Cerebellar cortex (tissue), 1 donor: ENCODE results near the gene IRX4.

Source experiments
- DNase-seq: peaks from one replicate; pipeline ENCODE4 v3.0.0-alpha.2; 2015; ENCODE audit warnings: low spot score

IRX4 gene

DNA sequence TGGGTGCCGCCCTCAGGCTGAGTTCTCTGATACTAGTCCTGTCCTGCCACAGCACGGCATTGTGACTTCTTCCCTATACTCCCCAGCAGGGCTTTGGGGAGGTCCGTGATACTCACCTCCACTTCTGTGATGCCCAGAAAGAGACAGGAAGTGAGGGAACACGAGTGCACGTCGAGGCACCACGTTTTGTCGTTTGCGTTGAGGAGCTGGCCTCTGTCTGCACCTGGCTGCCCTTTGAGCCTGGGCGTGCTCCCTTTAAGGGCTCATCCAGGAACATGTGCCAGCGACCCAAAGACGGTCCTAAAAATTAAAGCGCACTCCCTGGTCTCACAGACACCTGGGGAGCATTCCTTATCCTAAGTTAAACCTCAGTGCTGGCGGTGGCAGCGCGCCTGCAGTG lies 8.7 kb upstream of the IRX4 start:
- DNase-seq: no peak

DNA sequence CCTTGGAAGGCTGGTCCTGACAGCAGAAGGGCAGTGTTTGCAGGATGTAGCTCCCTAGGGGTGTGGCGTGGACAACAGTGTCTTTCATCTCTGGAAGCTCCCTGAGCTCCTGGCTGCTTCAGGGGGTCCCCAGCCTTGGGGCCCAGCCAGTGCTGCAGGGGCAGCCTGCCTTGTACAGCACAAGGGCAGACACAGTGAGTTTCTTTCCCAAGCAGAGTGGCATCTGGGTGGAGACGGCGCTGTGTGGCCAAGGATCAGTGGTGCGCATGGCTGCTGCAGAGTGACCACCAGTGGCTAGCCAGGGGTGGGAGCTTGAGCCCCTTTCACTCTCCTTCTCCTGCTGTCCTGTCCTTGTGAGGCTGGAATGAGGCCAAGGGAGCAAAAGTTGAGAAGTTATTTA lies 7.6 kb upstream of the IRX4 start:
- DNase-seq: no peak

DNA sequence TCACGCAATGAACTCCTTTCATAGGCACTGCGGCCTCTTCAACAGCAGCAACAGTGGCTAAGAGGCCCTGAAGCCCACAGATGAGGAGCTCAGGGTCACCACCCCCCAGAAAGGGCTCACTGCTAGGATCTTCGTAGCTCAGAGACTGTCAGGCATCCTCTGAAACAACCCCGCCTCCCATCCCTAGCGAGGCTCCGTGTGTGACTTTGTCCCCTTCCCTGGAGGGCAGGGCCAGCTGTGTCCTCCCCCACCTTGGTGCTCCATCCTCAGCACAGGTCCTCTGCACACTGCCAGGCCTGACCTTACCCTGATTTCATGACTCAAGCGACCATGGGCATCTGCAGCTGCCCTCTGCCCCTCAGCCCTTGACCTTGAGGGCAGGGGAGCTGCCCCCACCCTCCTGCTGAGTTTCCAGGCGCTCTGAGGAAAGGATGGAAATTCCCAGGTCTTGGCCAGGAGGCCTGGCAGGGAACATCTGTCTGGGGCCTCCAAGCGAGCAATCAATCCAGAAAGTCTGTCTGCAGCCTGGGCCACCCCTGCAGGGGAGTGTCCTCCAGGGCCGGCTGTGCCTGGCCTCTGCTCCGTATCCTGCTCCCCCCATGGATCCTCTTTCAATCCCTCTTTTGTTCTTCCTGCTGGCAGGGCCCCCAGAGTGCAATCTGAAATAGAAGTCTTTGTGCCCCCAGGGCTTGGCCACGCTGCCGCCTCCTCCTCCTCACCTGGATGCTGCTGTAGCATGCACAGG lies 6.8 kb upstream of the IRX4 start:
- no peak for DNase-seq

DNA sequence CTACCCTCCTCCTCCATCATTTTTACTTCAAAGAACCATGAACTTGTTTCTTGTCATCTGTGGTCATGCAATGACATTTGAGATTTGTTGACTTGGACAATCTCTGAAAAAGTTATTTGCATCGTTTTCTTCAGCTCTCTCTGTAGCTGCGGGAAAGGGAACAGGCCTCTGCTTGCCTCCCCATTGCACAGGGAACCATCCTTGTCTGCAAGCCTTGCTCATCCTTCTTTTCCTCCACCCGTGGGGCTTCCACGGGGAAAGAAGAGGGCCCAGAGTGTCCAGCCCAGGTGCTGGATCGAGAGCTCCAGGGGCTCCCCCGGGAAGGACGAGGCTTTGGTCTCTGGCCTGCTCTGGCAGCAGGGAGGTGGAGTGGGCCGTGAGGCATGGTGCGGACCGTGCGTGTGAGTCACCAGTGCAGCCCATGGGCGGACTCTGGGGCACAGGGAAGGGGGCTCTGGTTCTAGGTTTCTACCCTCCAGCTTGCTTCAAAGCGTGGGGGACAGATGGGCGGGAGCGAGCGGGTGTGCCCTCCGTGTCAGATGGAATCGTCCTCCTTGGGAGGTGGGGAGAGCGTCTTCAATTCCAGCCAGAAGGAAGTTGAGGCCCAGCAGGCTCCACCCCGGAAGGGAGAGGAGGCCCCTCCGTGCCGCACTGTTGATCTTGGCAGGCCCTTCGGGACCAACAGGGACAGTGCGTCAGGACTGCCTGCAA lies 6.0 kb upstream of the IRX4 start:
- DNase-seq: no peak

DNA sequence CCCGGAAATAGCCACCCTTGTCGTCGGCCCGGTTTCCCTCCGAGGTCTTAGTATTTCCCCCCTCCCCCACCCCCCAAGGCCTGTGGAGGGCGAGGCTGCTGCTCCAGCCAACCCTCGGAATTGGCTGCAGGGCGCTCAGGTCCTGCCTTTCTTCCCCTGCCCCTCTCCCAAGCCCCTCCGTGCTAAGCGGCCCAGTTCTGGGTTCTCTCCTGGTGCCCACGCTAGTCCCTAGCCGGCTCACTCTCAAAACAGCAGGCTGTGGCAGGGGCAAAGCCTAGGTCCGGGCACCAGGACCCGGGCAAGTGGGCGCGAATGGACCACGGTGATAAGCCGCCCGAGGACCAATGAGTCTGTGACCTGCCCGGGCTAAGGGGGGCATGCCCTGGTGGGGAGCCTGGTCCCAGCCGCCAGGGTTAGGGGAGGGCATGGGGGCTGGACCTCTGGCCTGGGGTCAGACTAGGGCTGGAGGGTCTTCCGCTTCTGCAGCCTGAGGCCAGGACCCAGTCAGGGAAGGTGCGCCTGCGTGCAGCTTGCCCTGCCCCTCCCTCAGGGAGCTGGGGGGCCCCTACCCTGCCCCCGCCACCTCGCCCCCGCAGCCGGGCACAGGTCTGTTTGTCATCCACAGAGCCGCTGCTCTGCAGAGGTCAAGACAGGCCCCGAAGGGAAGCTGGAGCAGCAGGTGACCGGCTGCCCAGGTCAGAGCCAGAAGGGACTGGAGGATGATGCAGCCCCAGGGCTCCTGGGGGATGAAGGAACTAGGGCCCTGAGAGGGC lies 5.0 kb upstream of the IRX4 start:
- DNase-seq: no peak

DNA sequence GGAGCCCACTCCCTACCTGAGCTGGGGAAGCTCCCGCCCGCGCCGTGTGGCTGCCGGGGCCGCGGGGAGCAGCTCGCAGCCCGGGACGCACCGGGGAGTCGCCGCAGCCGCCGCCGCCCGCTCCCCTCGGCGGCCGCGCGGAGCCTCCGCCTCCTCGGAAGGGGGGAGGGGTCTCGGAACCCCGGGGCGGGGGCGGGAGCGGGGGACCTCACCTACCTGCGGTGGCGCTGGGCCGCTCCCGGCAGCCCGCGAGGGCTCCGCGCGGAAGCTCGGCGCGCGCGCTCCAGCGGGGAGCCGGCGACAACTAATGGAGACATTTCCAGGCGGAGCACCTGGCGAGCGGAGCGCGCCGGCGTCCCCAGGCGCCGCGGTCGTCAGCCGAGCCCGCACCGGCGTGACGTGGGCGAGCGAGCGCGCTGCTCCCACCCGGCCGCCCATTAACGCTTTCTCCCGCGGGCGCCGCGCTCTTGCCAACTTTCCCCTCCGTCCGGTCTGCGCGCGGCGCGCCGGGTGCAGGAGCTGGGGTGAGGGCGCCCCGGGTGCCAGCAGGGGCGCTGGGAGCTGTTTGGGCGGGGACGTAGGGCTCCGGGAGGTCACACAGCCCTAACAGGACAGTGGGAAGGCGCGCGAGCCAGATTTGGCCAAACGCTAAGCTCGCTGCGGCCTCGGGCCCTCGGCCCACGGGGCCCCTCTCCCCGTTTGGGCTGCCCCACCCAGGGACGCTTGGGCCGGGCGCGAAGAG lies 4.3 kb upstream of the IRX4 start:
- no peak for DNase-seq

DNA sequence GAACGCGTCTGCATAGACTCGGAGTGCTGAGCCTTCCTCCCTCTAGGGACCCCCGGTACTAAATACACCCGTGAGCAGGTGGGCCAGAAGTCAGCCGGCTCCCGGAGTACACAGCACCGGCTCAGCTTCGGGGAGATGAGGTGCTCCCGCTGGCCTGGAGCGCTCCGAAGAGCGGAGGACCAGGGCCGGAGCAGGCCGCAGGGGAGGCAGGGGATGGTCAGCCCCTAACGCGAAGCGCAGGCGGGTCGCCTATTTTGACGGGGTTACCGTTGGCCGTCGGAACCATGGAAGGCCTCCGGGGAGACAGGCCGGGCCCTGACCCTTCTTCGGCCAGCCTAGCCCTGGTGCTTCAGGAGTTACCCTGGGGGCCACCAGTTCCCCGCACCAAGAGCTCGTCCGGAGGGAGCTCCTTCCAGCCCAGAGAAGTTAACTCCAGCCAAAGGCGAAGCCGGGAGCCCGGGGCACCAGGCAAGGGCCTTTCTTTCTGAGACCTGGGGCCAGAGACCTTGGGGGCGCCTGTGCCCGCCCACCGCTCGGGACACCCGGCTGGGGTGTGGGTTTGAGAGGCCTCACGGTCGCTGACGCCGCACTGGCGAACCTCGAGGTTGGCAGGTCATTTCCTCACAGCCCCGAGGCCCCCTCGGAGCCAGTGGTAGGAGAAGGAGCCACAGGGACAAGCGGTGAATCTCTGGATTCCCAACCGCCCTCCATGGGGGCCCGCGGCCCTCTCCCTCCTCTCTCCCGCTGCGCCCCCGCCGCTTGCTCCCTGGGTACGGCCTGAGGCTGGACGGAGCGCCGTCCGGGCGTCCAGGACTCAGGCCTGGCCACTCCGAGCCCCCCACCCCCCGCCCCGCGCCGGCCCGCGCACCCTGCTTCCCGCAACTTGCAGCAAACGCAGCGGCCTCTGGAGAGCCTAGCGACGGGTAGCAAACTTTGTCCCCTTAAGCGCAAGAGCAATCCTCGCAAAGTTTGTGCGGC lies 3.4 kb upstream of the IRX4 start:
- no peak for DNase-seq

DNA sequence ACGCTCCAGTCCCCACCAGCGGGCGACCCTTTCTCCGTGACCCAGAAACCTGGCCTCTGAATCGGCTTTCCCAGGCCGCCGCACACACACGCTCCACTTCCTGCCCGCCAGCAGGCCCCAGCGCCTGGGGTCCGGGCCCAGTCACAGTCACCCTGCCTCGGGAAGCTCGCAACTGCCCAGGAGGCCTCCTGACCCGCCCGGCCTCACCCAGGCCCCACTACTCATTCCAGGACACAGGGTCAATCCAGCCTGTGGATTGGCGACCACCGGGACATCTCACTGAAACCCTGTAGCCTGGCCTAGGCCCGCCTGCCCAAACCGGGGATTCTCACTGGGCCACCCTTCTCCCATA lies 2.7 kb upstream of the IRX4 start:
- DNase-seq: no peak

DNA sequence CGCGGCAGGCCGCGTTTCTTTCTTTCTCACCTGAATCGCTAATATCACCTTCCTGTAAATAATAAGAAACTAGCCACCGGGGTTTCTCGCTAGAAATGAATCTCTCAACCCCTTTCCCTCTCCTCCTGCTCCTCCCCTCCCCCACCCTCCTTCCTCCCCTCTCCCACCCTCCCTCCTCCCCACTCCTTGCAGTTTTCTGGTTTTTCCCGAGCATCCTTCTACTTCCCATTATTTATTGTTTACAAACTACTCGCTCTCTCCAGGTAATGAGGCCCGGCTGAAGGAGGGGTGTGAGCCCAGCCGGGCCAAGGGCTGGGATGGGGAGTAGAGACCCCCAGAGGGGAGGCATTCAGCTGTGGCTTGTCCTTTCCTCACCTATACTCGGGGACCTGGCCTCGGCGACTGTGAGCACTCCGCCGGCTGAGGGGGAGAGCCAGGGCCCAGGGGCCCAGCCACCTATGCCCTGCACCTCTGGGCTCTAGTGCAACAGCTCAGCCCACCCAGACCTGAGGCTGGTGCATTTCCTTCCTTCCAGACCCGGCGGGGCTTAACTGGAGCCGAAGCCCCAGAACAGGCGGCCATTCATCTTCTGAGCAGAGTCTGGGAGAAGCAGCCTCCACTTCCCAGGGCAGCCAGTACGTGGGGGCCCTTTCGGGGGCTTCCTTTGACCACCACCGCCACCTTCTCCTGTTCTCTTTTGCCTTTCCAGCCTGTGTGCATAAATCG lies 2.1 kb upstream of the IRX4 start:
- DNase-seq: no peak

DNA sequence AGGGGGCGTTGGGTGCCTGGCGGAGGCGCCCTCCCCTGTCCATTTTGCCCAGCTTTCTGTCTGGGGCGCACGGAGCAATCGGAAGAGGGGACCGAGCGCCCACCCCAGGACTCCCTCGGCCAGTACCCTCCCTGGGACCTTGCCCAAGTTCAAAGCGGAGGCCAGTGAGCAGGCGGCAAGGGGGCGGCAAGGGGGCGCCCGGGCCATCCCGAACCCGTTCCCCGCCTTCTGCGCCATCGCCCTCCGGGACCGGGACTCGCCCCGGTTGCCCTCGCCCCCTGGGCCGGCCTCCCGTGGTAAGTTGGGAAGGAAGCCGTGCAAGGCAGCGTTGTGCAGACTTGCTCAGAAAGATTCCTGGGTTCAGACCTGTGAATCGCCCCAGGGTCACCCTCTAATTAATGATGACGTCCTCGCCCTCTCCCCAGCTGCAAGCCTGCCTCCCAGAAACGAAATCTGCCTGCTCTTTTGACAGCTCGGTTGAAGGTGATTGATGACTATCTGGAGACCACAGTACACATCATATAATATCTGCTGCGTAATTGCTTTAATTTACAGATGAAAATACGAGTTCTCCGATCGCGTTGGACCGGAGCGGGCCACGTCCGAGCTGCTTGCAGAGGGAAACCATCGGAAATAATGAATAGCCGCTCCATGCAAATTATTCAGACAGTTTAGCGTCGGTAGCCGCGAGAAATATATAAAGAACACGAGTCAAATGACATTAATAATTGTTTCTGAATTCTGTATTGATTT lies 1.4 kb upstream of the IRX4 start:
- DNase-seq: no peak

DNA sequence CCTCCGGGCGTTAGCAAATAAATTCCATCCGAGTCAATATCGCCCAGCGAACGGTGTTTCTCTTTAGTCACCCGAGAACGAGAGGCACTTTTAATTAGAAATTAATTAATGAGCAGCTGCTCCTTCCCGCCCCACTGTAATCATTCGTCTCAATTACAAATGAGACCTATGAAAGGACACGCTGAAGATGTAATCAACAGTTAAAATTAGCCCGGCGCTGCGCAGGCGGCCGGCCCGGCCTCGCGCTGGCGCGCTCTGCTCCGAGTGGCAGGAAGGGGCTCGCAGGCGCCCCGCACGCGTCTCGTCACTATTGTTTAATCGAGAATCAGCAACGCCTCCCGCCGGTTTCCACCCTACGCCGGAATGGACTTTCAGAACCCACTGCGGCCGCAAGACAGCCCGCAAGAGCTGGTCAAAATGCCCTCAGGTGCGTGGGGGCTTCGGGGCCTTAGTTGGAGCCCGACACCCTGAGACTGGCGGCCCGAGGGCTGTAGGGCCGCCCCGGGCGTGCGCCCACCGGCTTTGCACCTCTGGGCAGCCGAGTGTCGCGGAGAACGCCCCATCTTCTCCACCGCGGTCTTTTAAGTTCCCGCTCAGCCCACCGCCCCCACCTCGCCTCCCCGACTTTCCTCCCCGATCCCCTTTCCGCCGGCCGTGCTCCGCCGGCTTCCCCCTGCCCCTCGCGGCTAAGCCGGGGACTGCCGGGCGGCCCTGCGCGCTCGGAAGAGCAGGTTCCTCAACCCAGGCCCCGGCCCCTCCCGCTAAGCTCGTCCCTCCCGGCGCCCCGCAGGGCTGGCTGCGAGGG lies 597 bp upstream of the IRX4 start:
- no peak for DNase-seq

DNA sequence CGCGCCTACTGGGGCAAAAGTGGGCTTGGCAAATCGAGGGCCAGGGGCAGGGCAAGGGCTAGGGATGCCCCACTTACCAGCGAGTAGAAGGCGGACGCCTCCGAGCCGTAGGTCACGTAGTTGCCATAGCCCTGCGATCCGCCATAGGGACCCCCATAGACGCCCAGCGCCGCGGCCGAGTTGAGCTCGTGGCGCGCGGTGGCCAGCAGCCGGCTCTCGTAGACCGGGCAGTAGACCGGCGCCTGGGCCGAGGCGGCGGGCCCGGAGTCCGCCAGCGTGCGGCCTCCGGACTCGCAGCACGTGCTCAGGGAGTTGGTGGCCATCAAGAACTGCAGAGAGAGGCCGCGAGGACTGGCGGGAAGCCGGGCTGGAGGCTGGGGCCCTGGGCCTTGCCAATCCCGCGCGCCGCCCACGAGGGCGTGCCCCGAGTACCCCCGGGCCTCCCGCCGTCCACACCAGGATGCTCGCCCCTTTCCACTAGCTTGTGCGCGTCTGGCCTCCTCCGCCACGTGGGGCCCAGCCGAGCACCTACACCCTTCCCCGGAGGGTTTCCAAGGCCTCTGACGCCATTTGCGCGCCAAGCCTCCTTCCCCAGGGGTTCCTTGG lies 891 bp downstream of the IRX4 start:
- no peak for DNase-seq

DNA sequence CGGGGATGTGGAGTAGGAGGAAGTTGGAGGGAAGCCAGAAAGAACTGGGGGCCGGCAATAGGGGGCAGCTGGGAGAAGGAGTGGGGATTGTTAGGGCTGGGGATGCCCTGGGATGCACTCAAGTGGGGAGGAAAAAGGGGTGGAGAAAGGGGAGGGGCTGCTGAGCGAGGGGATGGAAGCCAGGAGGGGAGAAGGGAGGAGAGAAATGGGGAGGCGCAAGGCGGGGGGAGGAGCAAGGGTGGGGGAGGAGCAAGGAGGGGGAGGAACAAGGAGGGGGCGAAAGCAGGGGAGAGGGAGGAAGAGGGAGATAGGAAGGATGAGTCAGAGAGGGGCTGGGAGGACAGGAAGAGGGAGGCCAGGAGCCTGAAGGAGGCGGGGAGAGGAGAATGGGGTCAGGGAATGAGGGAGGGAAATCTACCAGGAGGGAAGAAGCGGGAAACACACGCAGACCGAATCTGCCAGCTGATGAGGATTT lies 1.6 kb downstream of the IRX4 start:
- DNase-seq: no peak

DNA sequence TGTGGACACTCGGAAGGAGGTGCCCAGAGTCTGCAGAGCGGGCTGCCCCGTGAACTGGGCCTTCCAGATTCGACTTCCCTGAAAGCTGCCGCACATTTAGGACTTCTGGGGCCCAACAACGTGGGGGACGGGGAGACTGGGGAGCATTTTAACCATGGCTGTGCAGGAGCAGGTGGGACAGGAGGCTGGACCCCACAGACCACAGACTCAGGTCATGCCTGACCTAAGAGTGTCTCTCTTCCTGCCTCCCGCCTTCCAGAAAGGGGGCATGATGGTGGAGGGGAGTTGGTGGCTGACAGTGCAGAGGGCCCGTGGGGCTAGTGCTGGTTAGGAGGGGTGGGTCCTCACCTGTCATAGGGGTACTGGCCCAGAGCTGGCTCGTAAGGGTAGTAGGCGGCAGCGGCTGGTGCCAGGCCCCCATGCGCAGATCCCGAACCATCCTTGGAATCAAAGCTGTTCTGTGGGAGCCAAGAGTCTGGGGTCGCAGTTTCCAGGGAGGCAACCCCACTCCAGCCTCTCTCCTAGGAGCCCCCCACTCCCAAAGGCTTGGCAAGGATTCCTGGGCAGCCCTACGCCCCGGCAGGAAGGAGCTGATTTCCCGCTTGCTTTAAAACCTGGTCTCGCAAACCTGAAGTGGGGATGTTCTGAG lies 2.2 kb downstream of the IRX4 start:
- DNase-seq: no peak

DNA sequence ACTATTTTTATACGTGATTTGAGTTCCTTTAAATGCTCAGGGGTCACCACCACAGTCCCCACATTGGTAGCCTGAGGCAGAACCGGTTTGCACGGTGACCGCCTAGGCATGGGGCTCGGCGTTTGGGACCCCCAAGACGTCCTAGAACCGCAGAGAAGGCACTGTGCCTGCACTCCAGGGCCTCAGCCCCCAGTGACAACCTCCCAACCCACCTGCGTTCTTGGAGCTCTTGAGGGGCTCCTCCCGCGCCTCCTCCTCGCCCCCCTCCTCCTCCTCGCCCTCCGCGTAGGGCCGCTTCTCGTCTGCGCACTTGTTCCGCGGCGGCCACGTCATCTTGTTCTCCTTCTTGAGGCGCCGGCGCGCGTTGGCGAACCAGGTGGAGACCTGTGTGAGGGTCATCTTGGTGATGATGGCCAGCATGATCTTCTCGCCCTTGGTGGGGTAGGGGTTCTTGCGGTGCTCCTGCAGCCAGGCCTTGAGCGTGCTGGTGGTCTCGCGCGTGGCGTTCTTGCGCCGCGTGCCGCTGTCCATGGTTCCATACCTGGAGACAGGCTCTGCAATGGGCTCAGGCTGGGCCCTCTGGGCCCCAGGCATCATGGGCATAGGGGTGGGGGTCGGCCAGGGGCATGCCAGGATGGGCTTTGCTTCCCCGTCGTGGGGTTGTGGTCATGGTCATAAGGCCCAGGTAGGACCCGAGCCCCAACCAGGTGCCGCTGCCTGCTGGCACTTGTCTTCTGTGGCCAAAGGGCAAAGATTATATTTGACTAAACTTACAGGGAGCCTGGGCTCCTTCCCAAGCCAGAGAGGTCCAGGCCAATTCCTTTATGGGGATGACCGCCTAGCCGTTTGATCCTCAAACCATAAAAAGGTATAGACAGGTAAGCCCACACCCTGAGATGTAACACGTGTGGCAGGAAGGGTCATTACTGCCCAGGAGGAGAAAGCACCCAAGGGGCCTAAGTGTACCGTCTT lies 3.1 kb downstream of the IRX4 start:
- DNase-seq: no peak

DNA sequence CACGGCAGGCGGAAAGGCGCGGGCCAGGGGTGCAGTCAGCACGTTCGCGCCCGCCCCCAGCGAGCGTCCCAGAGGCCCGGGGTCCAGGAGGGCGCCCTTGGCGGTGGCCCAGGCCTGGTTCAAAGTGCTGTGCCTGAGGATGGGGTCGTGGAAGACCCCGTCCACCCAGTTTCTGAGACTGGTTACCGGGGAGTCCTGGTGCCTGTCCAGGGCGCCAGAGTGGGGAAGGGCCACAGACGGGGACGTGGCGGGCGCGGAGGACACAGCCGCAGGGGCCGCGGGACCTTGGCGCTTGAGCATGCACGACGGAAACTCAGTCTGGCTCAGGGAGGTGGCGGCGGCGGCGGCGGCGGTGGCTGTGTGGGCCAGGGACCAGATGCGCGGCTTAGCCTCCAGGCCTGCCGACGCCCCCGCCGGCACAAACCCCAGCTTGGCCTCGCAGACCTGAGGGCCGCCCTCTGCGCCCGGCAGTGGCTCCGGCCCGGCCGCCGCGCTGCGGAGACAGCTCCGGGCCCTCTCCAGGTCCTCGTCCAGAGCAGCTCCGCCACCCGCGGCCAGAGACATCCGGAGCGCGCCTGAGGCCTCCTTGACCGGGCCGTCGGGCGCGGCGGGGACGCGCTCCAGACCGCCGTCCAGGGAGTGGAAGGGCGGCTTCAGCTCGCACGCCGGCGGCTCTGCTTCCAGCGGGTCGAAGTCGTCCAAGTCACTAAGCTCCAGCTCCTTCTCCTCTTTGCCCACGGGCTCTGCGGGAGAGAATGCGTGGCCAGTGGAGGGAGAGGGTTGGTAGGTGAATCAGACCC lies 4.5 kb downstream of the IRX4 start:
- DNase-seq: no peak
